VCaP (cell line): ENCODE results near the gene ACSS1.

Source experiments
- H3K27ac ChIP-seq: fragments of 450-650 bp; 2 replicates; pipeline ENCODE4 v1.5.1; 2017
- TF ChIP-seq, protein P1 (sequence below): fragments of 450-650 bp; conservative IDR thresholded peaks from 2 replicates; pipeline ENCODE4 v1.5.1; 2017; ENCODE audit warnings: mild to moderate bottlenecking, moderate library complexity

The ACSS1 gene

DNA sequence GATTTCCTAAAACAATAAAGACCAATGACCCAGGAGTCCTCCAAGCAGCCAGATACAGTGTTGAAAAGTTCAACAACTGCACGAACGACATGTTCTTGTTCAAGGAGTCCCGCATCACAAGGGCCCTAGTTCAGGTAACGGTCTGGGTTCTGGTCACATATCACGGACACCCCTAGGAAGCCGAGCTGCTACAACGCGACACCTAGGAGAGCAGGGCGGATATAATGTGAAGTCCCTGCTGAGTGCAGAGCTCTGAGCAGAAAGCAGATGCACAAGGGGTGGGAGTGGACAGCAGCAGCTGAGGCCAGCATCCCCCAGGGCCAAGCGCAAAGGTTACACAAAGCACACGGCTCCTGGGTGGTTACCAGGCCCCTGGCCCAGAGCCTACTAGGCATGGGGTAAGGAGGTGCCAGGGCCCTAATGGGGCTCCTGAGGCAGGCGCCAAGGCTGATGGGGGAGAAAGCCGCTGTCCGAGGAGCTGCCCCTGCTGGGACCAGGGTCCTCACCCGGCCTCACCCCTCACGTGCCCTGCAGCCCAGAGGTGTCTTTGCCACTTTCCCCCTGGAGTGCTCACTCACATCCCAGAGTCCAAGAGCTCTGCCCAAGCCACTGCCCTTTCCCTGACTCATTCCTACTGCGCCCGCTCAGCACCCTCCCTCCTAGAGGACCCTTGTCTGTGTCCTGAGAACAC is 100.5 kb downstream of the ACSS1 start:
- TF ChIP-seq, protein P1, sequence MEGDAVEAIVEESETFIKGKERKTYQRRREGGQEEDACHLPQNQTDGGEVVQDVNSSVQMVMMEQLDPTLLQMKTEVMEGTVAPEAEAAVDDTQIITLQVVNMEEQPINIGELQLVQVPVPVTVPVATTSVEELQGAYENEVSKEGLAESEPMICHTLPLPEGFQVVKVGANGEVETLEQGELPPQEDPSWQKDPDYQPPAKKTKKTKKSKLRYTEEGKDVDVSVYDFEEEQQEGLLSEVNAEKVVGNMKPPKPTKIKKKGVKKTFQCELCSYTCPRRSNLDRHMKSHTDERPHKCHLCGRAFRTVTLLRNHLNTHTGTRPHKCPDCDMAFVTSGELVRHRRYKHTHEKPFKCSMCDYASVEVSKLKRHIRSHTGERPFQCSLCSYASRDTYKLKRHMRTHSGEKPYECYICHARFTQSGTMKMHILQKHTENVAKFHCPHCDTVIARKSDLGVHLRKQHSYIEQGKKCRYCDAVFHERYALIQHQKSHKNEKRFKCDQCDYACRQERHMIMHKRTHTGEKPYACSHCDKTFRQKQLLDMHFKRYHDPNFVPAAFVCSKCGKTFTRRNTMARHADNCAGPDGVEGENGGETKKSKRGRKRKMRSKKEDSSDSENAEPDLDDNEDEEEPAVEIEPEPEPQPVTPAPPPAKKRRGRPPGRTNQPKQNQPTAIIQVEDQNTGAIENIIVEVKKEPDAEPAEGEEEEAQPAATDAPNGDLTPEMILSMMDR: no peak
- no peak overlapping the region for H3K27ac ChIP-seq
